HEK293 (cell line): ENCODE measurements around the gene GDPD5.

ENCODE experiments used
- CTCF ChIA-PET: fragments of 350-600 bp; formaldehyde crosslinking; extraction: SDS; loops from one replicate; lab custom pipeline; 2021; ENCODE audit warnings: antibody characterized with exemption; lab: Yijun Ruan, JAX
- POLR2A ChIA-PET: fragments of 300-600 bp; formaldehyde crosslinking; extraction: SDS; loops from one replicate; lab custom pipeline; 2020; ENCODE audit warnings: antibody characterized with exemption, inconsistent platforms; lab: Yijun Ruan, JAX
- H3K27ac ChIP-seq: fragments of 200-500 bp; sonication (Bioruptor generic); 2 replicates; pipeline ENCODE4 v1.5.1; 2014; ENCODE audit warnings: low read depth, low read length, control low read depth, inconsistent platforms; ENCODE audit errors: extremely low read depth
- H3K36me3 ChIP-seq, 2 experiments: fragments of 200-500 bp in 1 of 2; sonication (Bioruptor generic) in 1 of 2; 1 replicate in 1 of 2; 2 replicates in 1 of 2; pipeline ENCODE4 v1.5.1; 2014 to 2017; ENCODE audit warnings: inconsistent platforms in 2 of 2, low read length in 2 of 2; ENCODE audit not compliant: control insufficient read depth in 2 of 2, insufficient read depth in 1 of 2
- H3K4me1 ChIP-seq: fragments of 200-500 bp; sonication (Bioruptor generic); 2 replicates; pipeline ENCODE4 v1.5.1; 2014; ENCODE audit warnings: mild to moderate bottlenecking, low read length, inconsistent platforms; ENCODE audit not compliant: control insufficient read depth, insufficient read depth
- H3K4me3 ChIP-seq: 2 replicates; pipeline ENCODE4 v1.5.1; 2011; ENCODE audit warnings: low read depth, mild to moderate bottlenecking, control low read depth, low read length, moderate library complexity
- H3K9me3 ChIP-seq: fragments of 200-500 bp; sonication (Bioruptor generic); 2 replicates; pipeline ENCODE4 v1.5.1; 2014; ENCODE audit warnings: low read depth, low read length, inconsistent platforms; ENCODE audit not compliant: control insufficient read depth, insufficient read depth
- MYNN ChIP-seq: fragments of 450-650 bp; formaldehyde crosslinking; IDR thresholded peaks from 2 replicates; pipeline ENCODE4 v1.5.1; 2016; ENCODE audit warnings: missing biosample characterization, missing genetic modification characterization, borderline replicate concordance
- PATZ1 ChIP-seq: fragments of 450-650 bp; formaldehyde crosslinking; IDR thresholded peaks from 2 replicates; pipeline ENCODE4 v1.5.1; 2016; ENCODE audit warnings: missing biosample characterization, missing genetic modification characterization
- PRDM10 ChIP-seq: fragments of 450-650 bp; formaldehyde crosslinking; IDR thresholded peaks from 2 replicates; pipeline ENCODE4 v1.5.1; 2016; ENCODE audit warnings: missing biosample characterization, missing genetic modification characterization
- SCRT1 ChIP-seq: fragments of 450-650 bp; formaldehyde crosslinking; IDR thresholded peaks from 2 replicates; pipeline ENCODE4 v1.5.1; 2016; ENCODE audit warnings: missing biosample characterization, missing genetic modification characterization, borderline replicate concordance
- SCRT2 ChIP-seq: fragments of 450-650 bp; formaldehyde crosslinking; IDR thresholded peaks from 2 replicates; pipeline ENCODE4 v1.5.1; 2016; ENCODE audit warnings: missing biosample characterization, missing genetic modification characterization
- ZIC2 ChIP-seq: fragments of 450-650 bp; formaldehyde crosslinking; IDR thresholded peaks from 2 replicates; pipeline ENCODE4 v1.5.1; 2016; ENCODE audit warnings: missing biosample characterization, missing genetic modification characterization
- ZNF112 ChIP-seq: fragments of 450-650 bp; formaldehyde crosslinking; IDR thresholded peaks from 2 replicates; pipeline ENCODE4 v1.5.0; 2017; ENCODE audit warnings: missing biosample characterization, missing genetic modification characterization
- ZNF174 ChIP-seq: fragments of 450-650 bp; formaldehyde crosslinking; IDR thresholded peaks from 2 replicates; pipeline ENCODE4 v1.5.0; 2017; ENCODE audit warnings: missing biosample characterization, mild to moderate bottlenecking, missing genetic modification characterization
- ZNF362 ChIP-seq: fragments of 450-650 bp; formaldehyde crosslinking; IDR thresholded peaks from 2 replicates; pipeline ENCODE4 v1.5.1; 2016; ENCODE audit warnings: missing biosample characterization, missing genetic modification characterization
- ZNF513 ChIP-seq: fragments of 450-650 bp; IDR thresholded peaks from 2 replicates; pipeline ENCODE4 v1.5.1; 2018; ENCODE audit warnings: missing biosample characterization, missing genetic modification characterization
- ZNF623 ChIP-seq: fragments of 450-650 bp; formaldehyde crosslinking; IDR thresholded peaks from 2 replicates; pipeline ENCODE4 v1.5.1; 2016; ENCODE audit warnings: missing biosample characterization, missing genetic modification characterization
- ZSCAN30 ChIP-seq: fragments of 450-650 bp; IDR thresholded peaks from 2 replicates; pipeline ENCODE4 v1.5.1; 2018; ENCODE audit warnings: missing biosample characterization, mild to moderate bottlenecking, missing genetic modification characterization, moderate library complexity

The GDPD5 gene

GRCh38 chr11:75482931-75483469 is 42.7 kb downstream of the GDPD5 start (continued):
- TF ChIP-seq ZNF513 (tag by site-specific recombination) (no peak), PRDM10 (tag by site-specific recombination) (no peak), ZSCAN30 (tag by site-specific recombination) (no peak), SCRT2 (tag by site-specific recombination) (no peak), PATZ1 (tag by site-specific recombination) (no peak), ZNF623 (tag by site-specific recombination) (no peak), ZNF174 (tag by site-specific recombination) (no peak)

- TF ChIP-seq ZNF362 (tag by site-specific recombination) (no peak), SCRT2 (tag by site-specific recombination) (peak; percentile 55; the same call in 1 of the 2 replicates), MYNN (tag by site-specific recombination) (no peak), ZNF112 (tag by site-specific recombination) (no peak)
- ChIA-PET POLR2A (no interaction called here), CTCF (interaction anchor here (0.6 to 2.8 kb wide), 2 partner anchors 37 to 97 kb away, joined by 3 to 11 read pairs; no protein-coding TSS in a partner anchor)
- Histone ChIP-seq H3K4me3 (no peak overlapping the region), H3K27ac (no peak overlapping the region), H3K4me1 (no peaks in the 10 kb centered on the region), H3K9me3 (no peaks in the 10 kb centered on the region), H3K36me3 (no peaks in the 10 kb centered on the region)
Measured at GRCh38 chr11:75481922-75482606, 43.7 kb downstream of the GDPD5 start.

- Histone ChIP-seq H3K36me3 (no peaks in the 10 kb centered on the region), H3K4me3 (no peak overlapping the region), H3K4me1 (no peaks in the 10 kb centered on the region), H3K27ac (no peak overlapping the region), H3K9me3 (no peaks in the 10 kb centered on the region)
- 0 out of 2 replicates have a peak, but pooled peaks have one; percentile 15 for TF ChIP-seq ZIC2 (tag by site-specific recombination)
- no peak for TF ChIP-seq SCRT1 (tag by site-specific recombination)
- ChIA-PET CTCF (interaction anchor here (0.6 to 2.8 kb wide), 2 partner anchors 36 to 97 kb away, joined by 3 to 11 read pairs; no protein-coding TSS in a partner anchor), POLR2A (no interaction called here)
Measured at GRCh38 chr11:75481223-75481921, 44.4 kb downstream of the GDPD5 start.
